GM18858 (cell line): ENCODE measurements around the gene LDOC1.
"Not testable (repeated sequence)": the region's sequence is repeated elsewhere in the genome, so short reads cannot be mapped to it uniquely, and the experiment has no call there.

Experiments
- ATAC-seq: cut with Tn5 transposase; IDR thresholded peaks from one replicate; pipeline ENCODE4 v1.9.1; 2021; ENCODE audit not compliant: unreplicated experiment

LDOC1 gene

DNA sequence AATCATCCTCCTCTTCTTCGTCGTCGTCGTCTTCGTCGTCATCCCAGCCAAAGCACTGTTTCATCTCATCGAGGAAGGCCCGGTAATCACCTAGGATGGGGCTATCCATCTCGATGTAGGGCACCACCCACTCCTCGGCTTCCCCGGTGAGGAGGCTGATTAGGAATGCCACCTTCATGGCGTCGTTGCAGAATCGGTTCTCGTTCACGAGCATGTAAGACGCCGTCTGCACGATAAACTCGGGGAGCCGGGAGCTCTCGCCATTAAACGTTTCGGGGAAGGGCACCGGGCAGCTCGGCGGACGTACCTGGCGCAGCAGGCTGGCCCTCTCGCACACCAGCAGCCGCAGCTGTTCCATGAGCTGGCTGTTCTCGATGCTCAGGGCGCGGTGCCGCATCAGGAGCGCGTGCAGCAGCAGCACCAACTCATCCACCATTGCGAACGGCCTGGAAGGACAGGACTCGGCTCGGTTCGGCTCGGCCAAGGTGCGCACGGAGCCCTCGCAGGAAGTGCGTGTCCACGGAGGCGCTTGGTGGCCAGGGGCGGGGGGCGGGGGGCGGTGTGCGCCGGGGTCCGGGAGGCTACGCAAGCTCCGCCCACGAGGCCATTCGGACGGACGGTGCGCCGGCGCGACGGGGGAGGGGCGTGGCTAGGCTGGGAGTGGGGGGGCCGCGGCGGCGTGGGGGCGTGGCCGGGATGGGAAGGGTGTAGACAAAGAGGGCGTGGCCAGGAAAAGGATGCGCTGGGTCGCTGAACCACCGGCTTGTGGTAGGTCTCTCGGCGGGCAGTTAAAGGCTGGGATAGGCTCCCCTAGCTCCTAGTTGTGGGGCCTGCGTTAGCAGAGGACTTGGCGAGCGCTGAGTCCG is at the start of gene LDOC1:
Gene LDOC1, minus strand, starts transcription at position 544 of the 866 bp plus-strand sequence. Its CDS starts 108 bp downstream, at position 436.
- ATAC-seq: no peak

DNA sequence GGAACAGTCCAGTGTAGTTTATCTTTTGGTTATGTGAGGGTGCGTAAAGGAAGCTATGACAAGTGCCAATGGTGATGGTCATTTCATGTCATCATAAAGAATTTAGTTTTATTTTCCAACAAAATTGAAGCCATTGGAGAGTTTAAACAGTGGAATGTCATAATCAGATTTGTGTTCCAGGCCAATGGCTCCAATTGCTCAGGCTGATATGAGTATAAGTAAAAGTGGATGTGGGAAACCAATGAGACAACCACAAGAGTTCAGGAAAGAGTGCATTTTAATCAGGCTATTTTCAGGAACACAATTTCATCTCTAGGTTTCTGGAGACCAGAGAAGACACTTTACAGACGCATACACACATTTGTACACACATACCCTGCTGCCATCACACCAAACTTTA is 44.7 kb upstream of the LDOC1 start:
- ATAC-seq: no peak

DNA sequence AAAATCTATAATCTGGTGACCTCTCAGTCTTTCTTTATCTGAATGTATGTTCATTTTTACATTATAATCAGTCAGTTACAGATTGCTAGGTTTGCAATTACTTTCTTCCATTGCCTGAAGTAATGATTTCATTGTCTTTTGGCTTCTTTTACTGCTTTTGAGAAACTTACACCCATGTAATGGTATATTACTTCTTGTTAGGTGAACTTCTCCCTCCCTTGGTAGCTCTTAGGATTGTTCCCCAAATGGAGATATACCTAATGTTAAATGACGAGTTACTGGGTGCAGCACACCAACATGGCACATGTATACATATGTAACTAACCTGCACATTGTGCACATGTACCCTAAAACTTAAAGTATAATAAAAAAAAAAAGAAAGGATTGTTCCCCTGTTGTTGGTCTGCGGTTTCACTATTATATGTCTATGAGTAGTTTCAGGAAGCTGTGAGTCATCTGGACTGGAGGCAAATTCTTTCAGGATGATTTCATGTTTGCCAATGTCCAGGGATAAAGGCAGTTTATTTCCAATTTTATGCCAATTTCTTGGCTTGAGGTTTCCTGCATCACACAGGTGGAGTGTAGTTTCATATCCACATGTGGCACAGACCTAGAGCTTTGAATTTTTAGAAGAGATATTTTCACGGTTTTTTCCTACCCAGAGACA is 43.5 kb upstream of the LDOC1 start:
- ATAC-seq: no peak

DNA sequence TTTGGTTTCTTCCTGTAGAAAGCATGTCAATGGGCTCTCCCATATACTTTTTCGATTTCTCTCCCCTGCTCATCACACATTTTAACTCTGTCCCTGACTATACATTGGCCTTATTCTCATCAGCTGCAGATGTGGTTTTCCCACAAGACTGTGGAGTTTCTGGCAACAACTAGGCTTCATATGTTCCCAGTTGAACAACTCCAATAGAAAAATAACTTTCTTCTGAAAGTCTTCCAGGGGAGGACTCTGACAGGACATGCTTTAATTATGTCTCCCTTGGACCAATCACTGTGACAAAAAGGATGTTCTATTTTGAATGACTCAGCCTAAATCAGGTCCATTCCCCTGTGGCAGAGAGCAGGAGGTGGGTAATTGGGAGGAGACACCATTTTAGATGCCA is 37.3 kb upstream of the LDOC1 start:
- ATAC-seq: no peak

DNA sequence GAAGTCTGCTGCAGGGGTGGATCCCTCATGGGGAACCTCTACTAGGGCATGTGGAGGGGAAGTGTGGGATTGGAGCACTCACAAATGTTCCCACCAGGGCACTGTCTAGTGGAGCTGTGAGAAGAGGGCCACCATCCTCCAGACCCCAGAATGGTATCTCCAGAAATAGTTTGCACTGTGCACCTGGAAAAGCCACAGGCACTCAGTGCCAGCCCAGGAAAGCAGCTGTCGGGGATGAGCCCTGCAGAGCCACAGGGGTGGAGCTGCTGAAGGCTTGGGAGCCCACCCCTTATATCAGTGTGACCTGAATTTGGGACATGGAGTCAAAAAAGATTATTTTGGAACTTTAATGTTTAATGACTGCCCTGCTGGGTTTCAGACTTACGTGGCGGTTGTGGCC is 25.0 kb upstream of the LDOC1 start:
- ATAC-seq: no peak

DNA sequence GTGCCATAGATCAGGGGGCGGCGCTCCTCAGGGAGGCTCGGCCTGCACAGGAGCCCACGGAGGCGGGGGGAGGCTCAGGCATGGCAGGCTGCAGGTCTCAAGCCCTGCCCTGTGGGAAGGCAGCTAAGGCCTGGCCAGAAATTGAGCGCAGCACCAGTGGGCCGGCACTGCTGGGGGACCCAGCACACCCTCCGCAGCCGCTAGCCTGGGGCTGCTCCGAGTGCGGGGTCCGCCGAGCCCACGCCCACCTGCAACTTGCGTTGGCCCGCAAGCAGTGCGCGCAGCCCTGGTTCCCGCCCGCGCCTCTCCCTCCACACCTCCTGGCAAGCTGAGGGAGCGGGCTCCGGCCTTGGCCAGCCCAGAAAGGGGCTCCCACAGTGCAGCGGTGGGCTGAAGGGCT is 11.6 kb upstream of the LDOC1 start:
- ATAC-seq: not testable (repeated sequence)

DNA sequence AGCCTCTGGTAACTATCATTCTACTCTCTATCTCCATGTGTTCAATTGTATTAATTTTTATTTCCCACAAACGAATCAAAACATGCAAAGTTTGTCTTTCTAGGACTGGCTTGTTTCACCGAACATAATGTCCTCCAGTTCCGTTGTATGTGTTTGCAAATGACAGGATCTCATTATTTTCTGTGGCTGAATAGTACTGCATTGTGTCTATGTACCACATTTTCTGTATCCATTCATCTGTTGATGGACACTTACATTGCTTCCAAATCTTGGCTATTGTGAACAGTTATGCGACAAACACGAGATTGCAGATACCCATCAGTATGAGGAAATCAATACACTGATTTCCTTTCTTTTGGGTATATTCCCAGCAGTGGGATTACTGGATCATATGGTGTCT is 8.4 kb upstream of the LDOC1 start:
- ATAC-seq: no peak

DNA sequence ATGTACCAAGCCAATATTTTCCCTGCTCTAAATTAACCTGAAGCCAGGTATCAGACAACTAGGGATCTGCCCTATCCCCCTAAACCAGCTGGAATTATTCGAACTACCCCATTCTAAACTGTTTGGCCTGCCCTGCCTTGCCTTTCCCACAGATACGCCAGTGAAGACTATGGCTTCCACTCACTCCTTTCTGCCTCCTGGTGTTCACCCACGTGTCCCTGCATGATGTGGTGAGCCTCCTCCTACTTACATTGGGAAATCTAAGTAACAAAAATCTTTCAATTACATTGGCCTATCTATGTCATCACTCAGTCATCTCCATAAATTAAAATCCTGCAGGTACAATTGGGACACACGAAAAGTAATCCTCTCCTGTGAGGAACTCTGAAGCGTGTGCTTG is 6.1 kb upstream of the LDOC1 start:
- no peak for ATAC-seq

DNA sequence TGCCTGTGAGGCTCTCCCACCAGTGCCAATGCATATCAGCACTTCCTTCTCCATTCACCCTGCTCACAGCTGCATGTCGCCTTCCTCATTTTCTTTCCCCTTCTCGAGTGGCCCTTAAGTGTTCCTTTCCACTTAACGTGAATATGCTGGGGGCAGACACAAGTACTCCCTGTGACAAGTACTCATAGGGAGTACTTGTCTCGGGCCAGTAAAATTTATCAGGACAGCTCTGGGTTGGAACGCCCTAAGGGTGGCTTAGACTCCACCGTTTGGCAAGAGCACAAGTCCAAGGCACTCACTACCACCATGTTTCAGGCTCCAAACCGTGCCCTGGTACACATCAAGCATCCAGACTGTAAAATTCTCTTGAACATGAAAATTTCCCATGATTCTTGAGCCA is 3.9 kb upstream of the LDOC1 start:
- no peak for ATAC-seq

DNA sequence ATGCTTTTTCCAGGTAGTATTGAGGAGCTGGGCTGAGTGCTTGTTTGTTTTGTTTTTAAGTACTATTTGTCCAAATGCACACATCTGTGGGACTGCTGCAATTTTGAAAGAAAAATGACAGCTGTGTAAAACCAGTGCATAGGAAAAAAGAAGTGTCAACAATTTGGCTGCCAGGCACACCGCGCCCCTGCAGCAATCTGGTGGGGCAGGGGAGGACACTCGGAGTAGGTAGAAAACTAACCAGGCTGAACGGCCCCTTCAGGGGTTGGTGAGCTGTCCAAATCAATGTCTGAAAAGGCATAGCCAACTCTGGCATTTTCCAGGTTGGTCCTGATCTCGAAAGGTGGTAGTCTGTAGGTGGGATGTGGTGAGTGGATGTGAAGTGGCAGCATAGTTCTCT is 1.1 kb downstream of the LDOC1 start:
- ATAC-seq: no peak

DNA sequence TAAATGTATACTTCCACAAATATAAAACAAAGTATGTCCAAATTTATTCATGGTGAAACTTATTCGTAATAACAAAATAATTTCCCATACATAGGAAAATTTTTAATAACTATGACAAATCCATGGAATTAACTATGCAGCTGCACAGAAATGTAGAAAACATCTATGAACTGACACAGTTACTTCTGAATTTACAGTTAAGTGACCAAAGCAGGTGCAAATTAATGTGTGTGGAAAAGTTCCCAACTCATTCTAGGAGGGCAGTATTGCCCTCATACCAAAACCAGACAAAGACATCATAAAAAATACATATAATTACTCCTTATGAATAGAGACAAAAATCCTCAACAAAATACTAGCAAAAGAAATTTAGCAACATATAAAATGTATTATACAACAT is 12.5 kb downstream of the LDOC1 start:
- no peak for ATAC-seq

DNA sequence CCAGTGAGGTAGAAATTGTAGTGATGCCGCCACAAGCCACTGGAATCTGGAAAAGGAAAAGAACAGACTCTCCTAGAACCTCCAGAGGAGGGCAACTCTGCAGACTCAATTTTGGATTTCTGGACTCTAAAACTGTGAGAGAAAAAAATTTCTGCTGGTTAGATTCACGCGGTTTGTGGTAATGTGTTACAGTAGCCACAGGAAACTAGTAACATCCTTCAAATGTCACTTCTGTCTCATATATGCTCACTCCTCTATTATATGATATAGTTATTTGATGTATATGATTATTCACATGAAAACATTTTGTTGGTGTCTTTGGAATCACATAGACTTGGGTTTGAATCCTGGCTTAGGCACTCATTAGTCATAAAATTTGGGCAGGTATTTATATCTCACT is 18.8 kb downstream of the LDOC1 start:
- no peak for ATAC-seq

DNA sequence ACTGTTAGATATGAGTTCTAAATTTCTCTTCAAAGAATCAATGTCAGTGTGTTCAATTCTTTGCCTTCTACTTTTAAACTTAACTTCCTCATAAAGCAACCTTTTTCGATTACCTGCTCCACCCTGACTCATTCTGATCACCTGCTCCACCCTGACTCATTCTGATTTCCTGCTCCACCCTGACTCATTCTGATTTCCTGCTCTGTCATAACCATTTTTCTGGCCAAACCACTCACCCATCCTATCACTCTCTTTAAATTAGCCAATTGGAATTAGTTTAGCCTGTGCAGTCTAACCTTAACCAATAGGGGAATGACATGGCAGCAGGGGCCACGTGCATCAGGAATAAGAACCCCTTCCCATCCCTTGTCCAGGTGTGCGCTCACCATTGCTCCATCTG is 21.7 kb downstream of the LDOC1 start:
- not testable (repeated sequence) for ATAC-seq

DNA sequence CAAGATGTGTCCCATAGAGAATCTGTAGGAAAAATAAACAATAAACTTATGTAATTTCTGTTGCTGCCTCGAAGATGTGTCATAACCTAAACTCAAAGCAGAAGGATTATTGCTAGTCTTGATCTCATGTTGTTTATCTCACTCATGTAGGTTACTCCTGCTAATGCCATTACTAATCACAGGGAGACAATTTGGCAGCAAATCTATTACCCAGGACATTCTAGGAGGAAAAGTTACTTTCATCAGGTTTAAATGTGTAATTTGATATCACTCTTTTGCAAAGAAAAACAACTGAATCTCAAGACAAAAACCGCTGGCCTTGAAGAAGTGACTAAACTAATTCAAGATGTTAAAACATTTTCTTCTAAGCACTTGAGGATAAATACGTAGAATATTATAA is 34.0 kb downstream of the LDOC1 start:
- no peak for ATAC-seq

DNA sequence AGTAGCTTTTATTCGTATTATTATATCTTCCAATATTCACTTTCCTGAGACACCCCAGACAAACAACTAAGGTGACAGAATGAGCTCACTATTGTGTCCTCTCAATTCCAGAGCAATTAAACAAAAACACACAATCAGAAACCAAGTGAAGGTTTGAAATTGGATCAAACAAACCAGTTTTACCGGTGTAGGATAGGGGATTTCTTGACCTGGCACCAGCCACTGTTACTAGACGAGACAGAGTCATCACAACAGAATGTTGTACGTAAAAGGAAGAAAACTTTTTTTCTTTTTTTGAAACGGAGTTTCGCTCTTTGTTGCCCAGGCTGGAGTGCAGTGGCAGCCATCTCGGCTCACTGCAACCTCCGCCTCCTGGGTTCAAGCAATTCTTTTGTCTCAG is 43.7 kb downstream of the LDOC1 start:
- ATAC-seq: no peak

DNA sequence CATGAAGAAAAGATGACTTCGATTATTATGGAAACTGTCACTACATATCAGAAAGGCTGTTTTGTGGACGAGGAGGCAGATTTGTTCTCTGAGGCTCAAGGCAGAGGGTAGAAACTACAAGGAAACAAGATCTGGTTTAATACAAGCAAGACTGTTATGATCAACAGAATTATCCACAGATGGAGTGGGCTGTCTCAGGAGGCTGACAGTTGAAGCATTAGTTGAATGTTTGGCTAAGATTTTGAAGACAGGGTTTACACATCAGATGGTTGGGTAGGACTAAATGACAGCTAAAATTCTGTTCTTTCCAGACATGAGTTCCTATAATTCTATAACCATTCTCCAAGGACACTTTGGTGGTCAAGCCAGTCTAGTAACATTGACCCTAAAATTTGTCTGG is 49.8 kb downstream of the LDOC1 start:
- ATAC-seq: no peak
